SH-SY5Y (cell line): ENCODE data around the gene NTMT2.

Source experiments
- GATA2 ChIP-seq: IDR thresholded peaks from 2 replicates; pipeline ENCODE4 v1.6.1; 2011; ENCODE audit warnings: mild to moderate bottlenecking, low read depth, low read length
- GATA3 ChIP-seq: IDR thresholded peaks from 2 replicates; pipeline ENCODE4 v1.6.1; 2011; ENCODE audit warnings: low read depth, mild to moderate bottlenecking, low read length, moderate library complexity

DNA sequence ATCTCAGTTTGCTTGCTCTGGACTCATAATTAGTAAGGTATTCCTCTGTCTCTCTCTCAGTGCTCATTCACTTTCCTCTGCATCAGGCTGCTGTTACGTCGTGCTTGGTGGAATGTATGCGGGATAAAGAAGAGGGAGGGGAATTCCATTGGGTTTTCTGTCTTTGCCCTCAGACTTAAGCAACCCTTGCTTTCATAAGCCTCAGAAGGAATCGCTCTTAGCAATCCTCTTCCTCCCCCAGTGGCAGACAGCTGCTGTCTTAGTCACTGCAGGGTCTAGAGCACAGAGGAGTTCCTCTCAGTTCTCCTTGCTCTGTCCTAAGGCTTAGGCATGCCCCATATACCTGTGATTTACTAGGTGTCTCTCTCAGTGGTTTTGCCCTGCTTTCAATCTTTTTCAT lies 19.1 kb upstream of the NTMT2 start:
- no peak for TF ChIP-seq GATA3
- no peak for TF ChIP-seq GATA2
